Endothelial cell of umbilical vein (primary cell): ENCODE data around the gene KRT81. TPM values are rescaled to one million over a fixed set of nuclear protein-coding genes. Genes with fewer than 3 reads are reported as not detected.

ENCODE experiments used
- BruUV-seq: library from RNA; stranded (reverse); fragments of 400-500 nt; replicated peaks from 2 replicates; lab custom pipeline; 2021; lab: Mats Ljungman, UMichigan
- CTCF ChIA-PET: fragments of 300-600, 350-600 bp; sonication (Branson Sonifier 250); formaldehyde crosslinking; loops from one replicate; lab custom pipeline; 2021; ENCODE audit warnings: antibody characterized with exemption, inconsistent platforms; lab: Charles Lee
- POLR2A ChIA-PET: fragments of 300-600, 350-600 bp; sonication (Branson Sonifier 250); formaldehyde crosslinking; loops from one replicate; lab custom pipeline; 2021; ENCODE audit warnings: antibody characterized with exemption, inconsistent platforms; lab: Charles Lee
- DNase-seq: peaks from one replicate; pipeline ENCODE4 v3.0.0-alpha.2; 2011; ENCODE audit warnings: low read depth, low spot score
- FAIRE-seq: peaks from 2 replicates; lab custom pipeline; 2011; peaks lifted over from hg19 to GRCh38; lab: Jason Lieb, UNC
- H2AFZ ChIP-seq: 2 replicates; pipeline ENCODE4 v1.6.0; 2012; ENCODE audit warnings: low read depth, low read length, control low read depth, inconsistent platforms
- H3K27ac ChIP-seq: 2 replicates; pipeline ENCODE4 v1.5.1; 2011; ENCODE audit warnings: low read depth, mild to moderate bottlenecking, control low read depth, low read length, moderate library complexity; ENCODE audit not compliant: insufficient read depth
- H3K27me3 ChIP-seq, 2 experiments: 2 replicates each; pipeline versions ENCODE4 v1.6.0 to v1.6.1; 2011; ENCODE audit warnings: low read length in 2 of 2, mixed read lengths in 1 of 2; ENCODE audit not compliant: control insufficient read depth in 2 of 2, insufficient read depth in 2 of 2
- H3K36me3 ChIP-seq, 2 experiments: 2 replicates in 1 of 2; 3 replicates in 1 of 2; pipeline ENCODE4 v1.5.1; 2011; ENCODE audit warnings: low read length in 2 of 2, mild to moderate bottlenecking in 1 of 2, moderate library complexity in 1 of 2; ENCODE audit not compliant: control insufficient read depth in 2 of 2, insufficient read depth in 2 of 2; ENCODE audit errors: extremely low read depth in 1 of 2
- H3K4me1 ChIP-seq: 3 replicates; pipeline ENCODE4 v1.5.1; 2011; ENCODE audit warnings: mild to moderate bottlenecking, low read length; ENCODE audit not compliant: control insufficient read depth, insufficient read depth; ENCODE audit errors: extremely low read depth
- H3K4me2 ChIP-seq: 2 replicates; pipeline ENCODE4 v1.6.1; 2011; ENCODE audit warnings: low read length, control low read depth, mixed read lengths; ENCODE audit not compliant: insufficient read depth
- H3K4me3 ChIP-seq, 3 experiments: fragments of 200-600 bp in 1 of 3; sonication (generic), shearing (Covaris generic) in 1 of 3; replicated peaks in 1 of 3; 2 replicates each; pipeline ENCODE4 v1.5.1; 2011 to 2016; ENCODE audit warnings: control low read depth in 3 of 3, low read length in 3 of 3, mild to moderate bottlenecking in 2 of 3, inconsistent platforms in 1 of 3, low read depth in 1 of 3, moderate library complexity in 1 of 3; ENCODE audit not compliant: insufficient read depth in 1 of 3
- H3K79me2 ChIP-seq: 2 replicates; pipeline ENCODE4 v1.6.0; 2012; ENCODE audit warnings: low read length, inconsistent platforms; ENCODE audit not compliant: control insufficient read depth, insufficient read depth
- H3K9ac ChIP-seq: replicated peaks from 2 replicates; pipeline ENCODE3; 2011; ENCODE audit warnings: low read length, control low read depth; ENCODE audit not compliant: insufficient read depth; ENCODE audit errors: extremely low read depth
- H3K9me1 ChIP-seq: replicated peaks from 3 replicates; pipeline ENCODE4 v1.6.0; 2011; ENCODE audit warnings: mild to moderate bottlenecking, low read length; ENCODE audit not compliant: control insufficient read depth, insufficient read depth; ENCODE audit errors: extremely low read depth
- H3K9me3 ChIP-seq: replicated peaks from 2 replicates; pipeline ENCODE4 v1.5.1; 2012; ENCODE audit warnings: low read length, inconsistent platforms; ENCODE audit not compliant: control insufficient read depth, insufficient read depth
- H4K20me1 ChIP-seq: replicated peaks from 2 replicates; pipeline ENCODE3; 2011; ENCODE audit warnings: mild to moderate bottlenecking, low read length; ENCODE audit not compliant: control insufficient read depth, insufficient read depth; ENCODE audit errors: extremely low read depth
- EZH2 ChIP-seq: IDR thresholded peaks from 2 replicates; pipeline ENCODE4 v1.6.1; 2012; ENCODE audit warnings: borderline replicate concordance, low read depth, mild to moderate bottlenecking, moderate library complexity, low read length, inconsistent platforms; ENCODE audit not compliant: severe bottlenecking
- FOS ChIP-seq: IDR thresholded peaks from 2 replicates; pipeline ENCODE4 v1.6.1; 2011; ENCODE audit warnings: mild to moderate bottlenecking, low read length, moderate library complexity, borderline replicate concordance; ENCODE audit not compliant: insufficient read depth
- GATA2 ChIP-seq: IDR thresholded peaks from 2 replicates; pipeline ENCODE4 v1.7.0; 2011; ENCODE audit warnings: low read depth, mild to moderate bottlenecking, moderate library complexity, mixed read lengths, low read length; ENCODE audit not compliant: insufficient read length, insufficient read depth
- JUN ChIP-seq: IDR thresholded peaks from 2 replicates; pipeline ENCODE4 v1.6.1; 2011; ENCODE audit warnings: borderline replicate concordance, low read depth; ENCODE audit not compliant: insufficient read length, insufficient read depth
- MYC ChIP-seq: IDR thresholded peaks from one replicate; pipeline ENCODE4 v1.6.1; 2011; ENCODE audit warnings: mild to moderate bottlenecking, low read depth, low read length
- POLR2A ChIP-seq: IDR thresholded peaks from 2 replicates; pipeline ENCODE4 v1.6.1; 2012; ENCODE audit warnings: low read depth, mild to moderate bottlenecking, control low read depth, low read length
- POLR2AphosphoS5 ChIP-seq: IDR thresholded peaks from 2 replicates; pipeline ENCODE4 v1.6.1; 2012; ENCODE audit warnings: low read depth, mild to moderate bottlenecking, control low read depth, low read length, moderate library complexity; ENCODE audit not compliant: insufficient read depth
- dilution Hi-C: fragments of 300-500 bp; cut with MboI; formaldehyde crosslinking; loops from one replicate; pipeline ENCODE4 v1.15.0; 2019; ENCODE audit warnings: low sequenced_read_pairs; ENCODE audit not compliant: extremely low pct_ligation_motif_present
- intact Hi-C: fragments of 100-400 bp; cut with micrococcal nuclease; formaldehyde crosslinking; loops from one replicate; pipeline ENCODE4 v1.10.0; 2022
- polyA plus RNA-seq, 4 experiments: library from polyadenylated mRNA; depleted of rRNA in 3 of 4; stranded (reverse) in 3 of 4; unstranded in 1 of 4; fragments of >200 nt; gene quantifications; 2 replicates each; pipeline versions ENCODE4 v1.2.1 to v1.2.3, GENCODE V29; 2011 to 2012; ENCODE audit warnings: missing spikeins in 1 of 4
- total RNA-seq: library from RNA; stranded (reverse); gene quantifications from 2 replicates; pipeline ENCODE4 v1.2.3, GENCODE V29; 2021
- TF ChIP-seq, protein P1 (sequence below), 2 donors: IDR thresholded peaks; 1 replicate in 1 of 2; 2 replicates in 1 of 2; pipeline ENCODE4 v1.5.1; 2011; ENCODE audit warnings: low read length in 2 of 2, mild to moderate bottlenecking in 2 of 2, moderate library complexity in 2 of 2, control low read depth in 1 of 2, inconsistent platforms in 1 of 2, low read depth in 1 of 2; ENCODE audit not compliant: insufficient read depth in 1 of 2; ENCODE audit errors: extremely low read depth in 1 of 2
- TF ChIP-seq, protein P2 (sequence below): IDR thresholded peaks from 2 replicates; pipeline ENCODE4 v1.6.1; 2011; ENCODE audit not compliant: insufficient read depth, insufficient read length

KRT81 gene
- total and polyA plus RNA-seq, 2 donors (not counting 3 experiments of a cell fraction or from before 2014, with no cell fraction given): not detected

DNA sequence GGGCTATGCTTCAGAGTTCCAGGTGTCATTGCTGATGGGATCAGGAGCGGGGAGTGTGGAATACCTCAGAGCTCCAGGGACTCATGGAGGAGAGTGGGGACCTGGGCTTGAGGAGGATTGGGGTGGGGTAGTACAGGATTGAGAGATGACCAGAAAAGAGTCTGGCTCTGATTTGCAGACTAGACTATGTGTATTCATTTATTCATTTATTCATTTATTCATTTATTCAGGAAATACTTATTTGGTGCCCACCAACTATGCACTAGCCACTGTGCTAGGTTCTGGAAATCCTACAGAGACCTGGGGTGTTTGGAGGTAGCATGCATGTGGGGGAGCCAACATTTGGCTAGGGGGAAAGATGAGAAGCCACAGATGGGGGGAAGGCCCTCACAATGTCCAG lies 30.7 kb upstream of the KRT81 start:
- Histone ChIP-seq H3K9ac (no peak overlapping the region), H3K36me3 (no peaks in the 10 kb centered on the region), H3K27ac (no peak overlapping the region), H2AFZ (no peak overlapping the region), H3K79me2 (no peaks in the 10 kb centered on the region), H3K9me3 (no peaks in the 10 kb centered on the region), H3K27me3 (peaks cover 52 to 55% of the 10 kb centered on the region in 2 experiments), H3K4me2 (no peak overlapping the region), H3K4me1 (no peaks in the 10 kb centered on the region), H3K9me1 (no peaks in the 10 kb centered on the region), H3K4me3 (no peak overlapping the region), H4K20me1 (no peaks in the 10 kb centered on the region)
- intact Hi-C loops: no loop called here
- BruUV-seq: no TSS peak
- FAIRE-seq: no peak
- DNase-seq: no peak
- ChIA-PET CTCF (interaction anchor here (1.3 kb wide), 1 partner anchor 15 kb away, joined by 3 read pairs; no protein-coding TSS in a partner anchor), POLR2A (no interaction called here)
- TF ChIP-seq MYC (no peak), POLR2AphosphoS5 (no peak)
- TF ChIP-seq, protein P1, sequence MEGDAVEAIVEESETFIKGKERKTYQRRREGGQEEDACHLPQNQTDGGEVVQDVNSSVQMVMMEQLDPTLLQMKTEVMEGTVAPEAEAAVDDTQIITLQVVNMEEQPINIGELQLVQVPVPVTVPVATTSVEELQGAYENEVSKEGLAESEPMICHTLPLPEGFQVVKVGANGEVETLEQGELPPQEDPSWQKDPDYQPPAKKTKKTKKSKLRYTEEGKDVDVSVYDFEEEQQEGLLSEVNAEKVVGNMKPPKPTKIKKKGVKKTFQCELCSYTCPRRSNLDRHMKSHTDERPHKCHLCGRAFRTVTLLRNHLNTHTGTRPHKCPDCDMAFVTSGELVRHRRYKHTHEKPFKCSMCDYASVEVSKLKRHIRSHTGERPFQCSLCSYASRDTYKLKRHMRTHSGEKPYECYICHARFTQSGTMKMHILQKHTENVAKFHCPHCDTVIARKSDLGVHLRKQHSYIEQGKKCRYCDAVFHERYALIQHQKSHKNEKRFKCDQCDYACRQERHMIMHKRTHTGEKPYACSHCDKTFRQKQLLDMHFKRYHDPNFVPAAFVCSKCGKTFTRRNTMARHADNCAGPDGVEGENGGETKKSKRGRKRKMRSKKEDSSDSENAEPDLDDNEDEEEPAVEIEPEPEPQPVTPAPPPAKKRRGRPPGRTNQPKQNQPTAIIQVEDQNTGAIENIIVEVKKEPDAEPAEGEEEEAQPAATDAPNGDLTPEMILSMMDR (IDR thresholded peaks at IDR 0.05; ENCODE audit: extremely low read depth in 1 of 2, insufficient read depth in 1 of 2, low read depth in 1 of 2, low read length in 2 of 2): no peak
- dilution Hi-C loops: no loop called here

DNA sequence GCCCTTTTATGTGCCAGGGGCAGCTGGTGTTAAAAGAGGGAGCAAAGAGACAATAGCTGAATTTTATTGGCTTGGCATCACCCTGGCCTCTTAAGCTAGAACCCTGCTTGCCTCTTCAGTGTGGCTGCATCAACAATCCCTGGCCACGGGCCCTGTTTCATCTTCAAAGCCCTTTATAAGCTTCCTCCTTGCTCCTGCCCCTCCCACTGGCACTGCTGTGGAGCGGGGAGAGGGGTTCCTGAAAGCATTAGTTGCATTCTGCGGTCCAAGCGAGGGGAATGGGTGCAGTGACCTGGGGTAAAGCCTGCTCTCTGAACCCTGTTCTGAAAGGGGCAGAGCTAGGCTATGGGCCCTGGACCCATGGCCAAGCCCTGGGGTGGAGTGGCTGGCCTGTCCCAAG lies 30.1 kb upstream of the KRT81 start:
- CTCF ChIA-PET: interaction anchor here (1.3 kb wide), 1 partner anchor 14 kb away, joined by 3 read pairs; no protein-coding TSS in a partner anchor
- FAIRE-seq: no peak

More for the DNA sequence above, 30.1 kb upstream of the KRT81 start:
- no peak overlapping the region for H3K4me2 ChIP-seq
- no peak overlapping the region for H3K9ac ChIP-seq
- no peaks in the 10 kb centered on the region for H3K4me1 ChIP-seq
- H3K4me3 ChIP-seq: no peak overlapping the region
- no peaks in the 10 kb centered on the region for H3K9me3 ChIP-seq
- POLR2A ChIA-PET: no interaction called here
- H3K79me2 ChIP-seq: no peaks in the 10 kb centered on the region
- peaks cover 49 to 51% of the 10 kb centered on the region in 2 experiments for H3K27me3 ChIP-seq
- no peak for DNase-seq
- H4K20me1 ChIP-seq: no peaks in the 10 kb centered on the region
- TF ChIP-seq, protein P1 (IDR thresholded peaks at IDR 0.05; ENCODE audit: extremely low read depth in 1 of 2, insufficient read depth in 1 of 2, low read depth in 1 of 2, low read length in 2 of 2): no peak
- TF ChIP-seq MYC: no peak
- TF ChIP-seq EZH2: no peak
- TF ChIP-seq GATA2: no peak
- TF ChIP-seq POLR2A: no peak
- no peak for TF ChIP-seq POLR2AphosphoS5
- TF ChIP-seq, protein P2, sequence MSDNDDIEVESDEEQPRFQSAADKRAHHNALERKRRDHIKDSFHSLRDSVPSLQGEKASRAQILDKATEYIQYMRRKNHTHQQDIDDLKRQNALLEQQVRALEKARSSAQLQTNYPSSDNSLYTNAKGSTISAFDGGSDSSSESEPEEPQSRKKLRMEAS: no peak
- TF ChIP-seq JUN: no peak
- TF ChIP-seq FOS: no peak
- dilution Hi-C loops (no loop called here), intact Hi-C loops (no loop called here)
- H3K9me1 ChIP-seq: no peaks in the 10 kb centered on the region
- no peak overlapping the region for H3K27ac ChIP-seq
- H3K36me3 ChIP-seq: no peaks in the 10 kb centered on the region
- H2AFZ ChIP-seq: no peak overlapping the region
- BruUV-seq: no TSS peak
